NB4 (cell line): ENCODE measurements around the gene HNRNPUL1.

ENCODE experiments used
- POLR2A ChIP-seq: IDR thresholded peaks from 2 replicates; pipeline ENCODE4 v1.6.1; 2011; ENCODE audit warnings: mild to moderate bottlenecking; ENCODE audit not compliant: insufficient read length; ENCODE audit errors: extremely low read depth
- TF ChIP-seq, protein P1 (sequence below): IDR thresholded peaks from one replicate; pipeline ENCODE4 v1.5.1; 2012; ENCODE audit warnings: low read depth, low read length
- TF ChIP-seq, protein P2 (sequence below): IDR thresholded peaks from 2 replicates; pipeline ENCODE4 v1.6.1; 2011; ENCODE audit warnings: low read depth, low read length

DNA sequence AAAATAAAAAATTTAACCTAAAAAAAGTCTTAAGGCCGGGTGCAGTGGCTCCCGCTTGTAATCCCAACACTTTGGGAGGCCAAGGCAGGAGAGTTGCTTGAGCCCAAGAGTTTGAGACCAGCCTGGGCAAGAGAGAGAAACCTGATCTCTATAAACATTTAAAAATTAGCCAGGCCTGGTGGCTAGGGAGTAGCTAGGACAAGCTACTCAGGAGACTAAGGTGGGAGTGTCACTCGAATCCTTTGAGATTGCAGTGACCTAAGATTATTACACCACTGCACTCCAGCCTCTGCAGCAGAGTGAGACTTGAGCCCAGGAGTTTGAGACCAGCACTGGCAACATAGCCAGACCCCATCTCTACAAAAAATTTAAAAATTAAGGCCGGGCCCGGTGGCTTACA lies 46.9 kb downstream of the HNRNPUL1 start:
- TF ChIP-seq, protein P1, sequence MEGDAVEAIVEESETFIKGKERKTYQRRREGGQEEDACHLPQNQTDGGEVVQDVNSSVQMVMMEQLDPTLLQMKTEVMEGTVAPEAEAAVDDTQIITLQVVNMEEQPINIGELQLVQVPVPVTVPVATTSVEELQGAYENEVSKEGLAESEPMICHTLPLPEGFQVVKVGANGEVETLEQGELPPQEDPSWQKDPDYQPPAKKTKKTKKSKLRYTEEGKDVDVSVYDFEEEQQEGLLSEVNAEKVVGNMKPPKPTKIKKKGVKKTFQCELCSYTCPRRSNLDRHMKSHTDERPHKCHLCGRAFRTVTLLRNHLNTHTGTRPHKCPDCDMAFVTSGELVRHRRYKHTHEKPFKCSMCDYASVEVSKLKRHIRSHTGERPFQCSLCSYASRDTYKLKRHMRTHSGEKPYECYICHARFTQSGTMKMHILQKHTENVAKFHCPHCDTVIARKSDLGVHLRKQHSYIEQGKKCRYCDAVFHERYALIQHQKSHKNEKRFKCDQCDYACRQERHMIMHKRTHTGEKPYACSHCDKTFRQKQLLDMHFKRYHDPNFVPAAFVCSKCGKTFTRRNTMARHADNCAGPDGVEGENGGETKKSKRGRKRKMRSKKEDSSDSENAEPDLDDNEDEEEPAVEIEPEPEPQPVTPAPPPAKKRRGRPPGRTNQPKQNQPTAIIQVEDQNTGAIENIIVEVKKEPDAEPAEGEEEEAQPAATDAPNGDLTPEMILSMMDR, result no peak
- no peak for TF ChIP-seq POLR2A
- TF ChIP-seq, protein P2, sequence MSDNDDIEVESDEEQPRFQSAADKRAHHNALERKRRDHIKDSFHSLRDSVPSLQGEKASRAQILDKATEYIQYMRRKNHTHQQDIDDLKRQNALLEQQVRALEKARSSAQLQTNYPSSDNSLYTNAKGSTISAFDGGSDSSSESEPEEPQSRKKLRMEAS, result no peak
